GM19372 (cell line): ENCODE data around the gene RAB1A.

ENCODE experiments used
- ATAC-seq: cut with Tn5 transposase; IDR thresholded peaks from one replicate; pipeline ENCODE4 v1.9.1; 2021; ENCODE audit warnings: mild to moderate bottlenecking, low read depth, moderate library complexity; ENCODE audit not compliant: unreplicated experiment

RAB1A gene

GRCh38 chr2:65043001-65043400, 86.9 kb downstream of the RAB1A start:
- ATAC-seq = no peak

- ATAC-seq = peak; percentile 67
Observed at GRCh38 chr2:65040400-65041261, 89.3 kb downstream of the RAB1A start.

GRCh38 chr2:65039640-65040039, 90.3 kb downstream of the RAB1A start:
- no peak for ATAC-seq

GRCh38 chr2:65037178-65037577, 92.7 kb downstream of the RAB1A start:
- no peak for ATAC-seq
